ENCODE data around the gene TOM1. TPM values are rescaled to one million over a fixed set of nuclear protein-coding genes. Genes with fewer than 3 reads are reported as not detected.
A peak's percentile ranks its signal among the peaks of the same experiment; 100 is the strongest.

TOM1 gene
- total and polyA plus RNA-seq, 2 of the 13 experiments (the other 11 are each of a cell fraction or from before 2014, with no cell fraction given), result 30.8 to 87.3 TPM

DNA sequence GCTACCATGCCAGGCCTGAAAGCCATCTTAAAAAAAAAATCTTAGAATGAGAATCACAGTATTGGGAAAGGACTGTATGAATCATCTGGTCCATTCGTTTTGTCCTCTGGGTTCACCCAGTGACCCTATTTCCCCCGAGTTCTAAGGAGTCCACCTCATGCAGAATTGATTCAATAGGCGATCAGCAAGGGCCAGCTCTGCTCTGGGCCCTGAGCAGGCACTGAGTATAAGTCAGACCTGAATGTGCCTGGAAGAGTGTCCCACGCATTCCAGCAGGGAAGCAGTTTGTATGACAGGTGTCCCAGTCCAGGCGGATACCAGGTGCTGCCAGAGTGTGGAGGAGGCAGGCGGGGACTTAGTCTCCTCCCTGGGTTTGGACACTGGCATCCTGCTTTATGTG is 80.3 kb downstream of the TOM1 start (continued):
- TF ChIP-seq, protein P1, sequence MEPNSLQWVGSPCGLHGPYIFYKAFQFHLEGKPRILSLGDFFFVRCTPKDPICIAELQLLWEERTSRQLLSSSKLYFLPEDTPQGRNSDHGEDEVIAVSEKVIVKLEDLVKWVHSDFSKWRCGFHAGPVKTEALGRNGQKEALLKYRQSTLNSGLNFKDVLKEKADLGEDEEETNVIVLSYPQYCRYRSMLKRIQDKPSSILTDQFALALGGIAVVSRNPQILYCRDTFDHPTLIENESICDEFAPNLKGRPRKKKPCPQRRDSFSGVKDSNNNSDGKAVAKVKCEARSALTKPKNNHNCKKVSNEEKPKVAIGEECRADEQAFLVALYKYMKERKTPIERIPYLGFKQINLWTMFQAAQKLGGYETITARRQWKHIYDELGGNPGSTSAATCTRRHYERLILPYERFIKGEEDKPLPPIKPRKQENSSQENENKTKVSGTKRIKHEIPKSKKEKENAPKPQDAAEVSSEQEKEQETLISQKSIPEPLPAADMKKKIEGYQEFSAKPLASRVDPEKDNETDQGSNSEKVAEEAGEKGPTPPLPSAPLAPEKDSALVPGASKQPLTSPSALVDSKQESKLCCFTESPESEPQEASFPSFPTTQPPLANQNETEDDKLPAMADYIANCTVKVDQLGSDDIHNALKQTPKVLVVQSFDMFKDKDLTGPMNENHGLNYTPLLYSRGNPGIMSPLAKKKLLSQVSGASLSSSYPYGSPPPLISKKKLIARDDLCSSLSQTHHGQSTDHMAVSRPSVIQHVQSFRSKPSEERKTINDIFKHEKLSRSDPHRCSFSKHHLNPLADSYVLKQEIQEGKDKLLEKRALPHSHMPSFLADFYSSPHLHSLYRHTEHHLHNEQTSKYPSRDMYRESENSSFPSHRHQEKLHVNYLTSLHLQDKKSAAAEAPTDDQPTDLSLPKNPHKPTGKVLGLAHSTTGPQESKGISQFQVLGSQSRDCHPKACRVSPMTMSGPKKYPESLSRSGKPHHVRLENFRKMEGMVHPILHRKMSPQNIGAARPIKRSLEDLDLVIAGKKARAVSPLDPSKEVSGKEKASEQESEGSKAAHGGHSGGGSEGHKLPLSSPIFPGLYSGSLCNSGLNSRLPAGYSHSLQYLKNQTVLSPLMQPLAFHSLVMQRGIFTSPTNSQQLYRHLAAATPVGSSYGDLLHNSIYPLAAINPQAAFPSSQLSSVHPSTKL (CRISPR knock-in tag; IDR thresholded peaks at IDR 0.05), result 0 out of 2 replicates have a peak, but pooled peaks have one; percentile 28
- peak; percentile 27 for TF ChIP-seq TEAD3 (CRISPR knock-in tag; optimal IDR thresholded peaks at IDR 0.05; ENCODE audit: borderline replicate concordance)
- TF ChIP-seq ZEB1 (IDR thresholded peaks at IDR 0.05; ENCODE audit: insufficient replicate concordance, low read depth), result no peak
- no peak for TF ChIP-seq KDM3A (CRISPR knock-in tag; IDR thresholded peaks at IDR 0.05; ENCODE audit: low read depth)
- 0 out of 2 replicates have a peak, but pooled peaks have one; percentile 16 for TF ChIP-seq GATAD2A (CRISPR knock-in tag; IDR thresholded peaks at IDR 0.05)
- no peak for TF ChIP-seq MED13 (CRISPR knock-in tag; IDR thresholded peaks at IDR 0.05)

DNA sequence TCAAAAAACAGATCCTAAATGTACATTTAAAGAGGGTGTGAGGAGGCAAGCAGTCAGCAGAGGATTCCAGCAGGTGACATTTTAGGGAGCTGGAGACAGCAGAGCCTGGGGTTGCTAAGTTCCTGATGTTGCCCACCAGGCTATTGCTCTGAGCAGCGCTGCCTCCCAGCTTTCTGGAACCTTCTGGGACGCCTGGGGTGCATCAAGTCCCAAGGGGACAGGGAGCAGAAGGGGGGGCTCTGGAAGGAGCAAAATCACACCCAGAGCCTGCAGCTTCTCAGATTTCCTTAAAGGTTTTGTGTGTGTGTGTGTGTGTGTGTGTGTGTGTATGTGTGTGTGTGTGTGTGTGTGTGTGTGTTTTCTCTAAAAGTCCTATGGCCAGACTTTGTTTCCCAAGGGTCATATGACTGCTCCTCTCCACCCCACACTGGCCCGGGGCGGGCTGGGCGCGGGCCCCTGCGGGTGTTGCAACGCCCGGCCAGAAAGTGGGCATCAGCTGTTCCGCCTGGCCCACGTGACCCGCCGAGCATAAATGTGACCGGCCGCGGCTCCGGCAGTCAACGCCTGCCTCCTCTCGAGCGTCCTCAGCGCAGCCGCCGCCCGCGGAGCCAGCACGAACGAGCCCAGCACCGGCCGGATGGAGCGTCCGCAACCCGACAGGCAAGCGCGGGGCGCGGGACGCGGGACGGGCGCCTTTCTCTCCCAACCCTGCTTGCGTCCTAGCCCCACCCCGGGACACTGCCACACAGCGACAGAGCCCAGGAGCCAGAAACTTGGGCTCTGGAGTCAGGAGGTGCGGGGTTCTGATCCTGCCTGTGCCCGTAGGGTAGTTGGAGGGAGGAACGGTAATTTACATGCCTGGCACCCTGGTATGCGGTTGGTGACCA is 81.1 kb downstream of the TOM1 start, which contains the start of gene HMOX1:
TSS of gene HMOX1 (plus strand) at position 560 of the 887 bp plus-strand sequence. CDS start at position 638, 78 bp downstream.
- peaks cover 87% of the 10 kb centered on the region for H3K4me1 ChIP-seq (ENCODE audit: insufficient read depth, low read length)
- in situ Hi-C loops (cut with HindIII; ENCODE audit: extremely low pct_ligation_motif_present, low pct_unique_long_range_greater_than_20kb), result no loop called here
- ATAC-seq, result peak; percentile 83
- TF ChIP-seq ZBTB7B (CRISPR knock-in tag; IDR thresholded peaks at IDR 0.05) (peak; percentile 54), ZNF850 (CRISPR knock-in tag; conservative IDR thresholded peaks at IDR 0.05) (no peak), KDM5B (CRISPR knock-in tag; IDR thresholded peaks at IDR 0.05; ENCODE audit: borderline replicate concordance) (peak; percentile 76), REPIN1 (CRISPR knock-in tag; IDR thresholded peaks at IDR 0.05; ENCODE audit: borderline replicate concordance, low read depth) (no peak), SIN3B (IDR thresholded peaks at IDR 0.05; ENCODE audit: low read length) (no peak), STAG1 (CRISPR knock-in tag; IDR thresholded peaks at IDR 0.05) (peak; percentile 56), SMAD3 (CRISPR knock-in tag; IDR thresholded peaks at IDR 0.05) (0 out of 2 replicates have a peak, but pooled peaks have one; percentile 51), TCF7 (IDR thresholded peaks at IDR 0.05; ENCODE audit: low read depth) (no peak), LCORL (IDR thresholded peaks at IDR 0.05) (no peak), LCORL (CRISPR knock-in tag; IDR thresholded peaks at IDR 0.05) (peak; percentile 93)
- TF ChIP-seq, protein P2, sequence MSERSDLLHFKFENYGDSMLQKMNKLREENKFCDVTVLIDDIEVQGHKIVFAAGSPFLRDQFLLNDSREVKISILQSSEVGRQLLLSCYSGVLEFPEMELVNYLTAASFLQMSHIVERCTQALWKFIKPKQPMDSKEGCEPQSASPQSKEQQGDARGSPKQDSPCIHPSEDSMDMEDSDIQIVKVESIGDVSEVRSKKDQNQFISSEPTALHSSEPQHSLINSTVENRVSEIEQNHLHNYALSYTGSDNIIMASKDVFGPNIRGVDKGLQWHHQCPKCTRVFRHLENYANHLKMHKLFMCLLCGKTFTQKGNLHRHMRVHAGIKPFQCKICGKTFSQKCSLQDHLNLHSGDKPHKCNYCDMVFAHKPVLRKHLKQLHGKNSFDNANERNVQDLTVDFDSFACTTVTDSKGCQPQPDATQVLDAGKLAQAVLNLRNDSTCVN (CRISPR knock-in tag; IDR thresholded peaks at IDR 0.05; ENCODE audit: borderline replicate concordance), result peak; percentile 15; the same call in 1 of the 2 replicates
- TF ChIP-seq, protein P3, sequence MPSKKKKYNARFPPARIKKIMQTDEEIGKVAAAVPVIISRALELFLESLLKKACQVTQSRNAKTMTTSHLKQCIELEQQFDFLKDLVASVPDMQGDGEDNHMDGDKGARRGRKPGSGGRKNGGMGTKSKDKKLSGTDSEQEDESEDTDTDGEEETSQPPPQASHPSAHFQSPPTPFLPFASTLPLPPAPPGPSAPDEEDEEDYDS (CRISPR knock-in tag; IDR thresholded peaks at IDR 0.05), result peak; percentile 94

More for the DNA sequence above, 81.1 kb downstream of the TOM1 start, which contains the start of gene HMOX1:
- peak within 1 kb of the TSS; percentile 61 to 92 (median 81) for H3K4me3 ChIP-seq (replicated peaks in 1 of 3; ENCODE audit: insufficient read depth in 1 of 3, low read depth in 2 of 3, low read length in 3 of 3)
- peak; percentile 8 for FAIRE-seq
- no peaks in the 10 kb centered on the region; a peak in 1 of 5 replicates for H3K27me3 ChIP-seq (ENCODE audit: control insufficient read depth in 1 of 2, insufficient read depth in 2 of 2, low read length in 2 of 2)
- ChIA-PET CTCF (ENCODE audit: low intra/inter-chr PET ratio, low total read pairs) (interaction anchor here (1.7 kb wide), 1 partner anchor 30 kb away, joined by 5 read pairs; no protein-coding TSS in a partner anchor), POLR2A (interaction anchor here (2.0 kb wide), 1 partner anchor 16 kb away, joined by 11 read pairs; no protein-coding TSS in a partner anchor)
- peak within 1 kb of the TSS; percentile 95 for H3K4me2 ChIP-seq (ENCODE audit: low read depth, low read length)
- DNase-seq (ENCODE audit: low spot score), result peak; percentile 73
- H3K9ac ChIP-seq (ENCODE audit: insufficient read depth, low read depth, low read length), result peak within 1 kb of the TSS; percentile 70
- peak within 1 kb of the TSS; percentile 76 for H3K27ac ChIP-seq (ENCODE audit: extremely low read length, insufficient read depth, low read length)
- H3K9me3 ChIP-seq (ENCODE audit: low read length), result no peaks in the 10 kb centered on the region
- no TSS peak for BruUV-seq (replicated peaks)
- H3K79me2 ChIP-seq (ENCODE audit: insufficient read depth, low read length), result peaks cover 22% of the 10 kb centered on the region
- no peak within 1 kb of the TSS for H2AFZ ChIP-seq (ENCODE audit: low read length)
- 1% methylated on average over 17 of the region's 47 CpGs for whole genome bisulfite sequencing (ENCODE audit: low lambda C conversion rate)
- intact Hi-C loops (cut with micrococcal nuclease; ENCODE audit: unreplicated experiment), result loop anchor here (1.0 to 2.0 kb wide), 2 partner anchors 16 to 30 kb away; no protein-coding TSS in a partner anchor
- peaks cover 4% of the 10 kb centered on the region; the same call in 1 of the 2 replicates for H4K20me1 ChIP-seq (ENCODE audit: insufficient read depth, low read length)
- H3K36me3 ChIP-seq (replicated peaks in 1 of 2; ENCODE audit: control insufficient read depth in 1 of 2, insufficient read depth in 2 of 2, low read length in 2 of 2), result peaks cover 1 to 8% of the 10 kb centered on the region in 2 experiments; a peak in 4 of 5 replicates
